ENCODE data around the gene SNX11.
A peak's percentile ranks its signal among the peaks of the same experiment; 100 is the strongest.

The SNX11 gene, protein sequence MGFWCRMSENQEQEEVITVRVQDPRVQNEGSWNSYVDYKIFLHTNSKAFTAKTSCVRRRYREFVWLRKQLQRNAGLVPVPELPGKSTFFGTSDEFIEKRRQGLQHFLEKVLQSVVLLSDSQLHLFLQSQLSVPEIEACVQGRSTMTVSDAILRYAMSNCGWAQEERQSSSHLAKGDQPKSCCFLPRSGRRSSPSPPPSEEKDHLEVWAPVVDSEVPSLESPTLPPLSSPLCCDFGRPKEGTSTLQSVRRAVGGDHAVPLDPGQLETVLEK

DNA sequence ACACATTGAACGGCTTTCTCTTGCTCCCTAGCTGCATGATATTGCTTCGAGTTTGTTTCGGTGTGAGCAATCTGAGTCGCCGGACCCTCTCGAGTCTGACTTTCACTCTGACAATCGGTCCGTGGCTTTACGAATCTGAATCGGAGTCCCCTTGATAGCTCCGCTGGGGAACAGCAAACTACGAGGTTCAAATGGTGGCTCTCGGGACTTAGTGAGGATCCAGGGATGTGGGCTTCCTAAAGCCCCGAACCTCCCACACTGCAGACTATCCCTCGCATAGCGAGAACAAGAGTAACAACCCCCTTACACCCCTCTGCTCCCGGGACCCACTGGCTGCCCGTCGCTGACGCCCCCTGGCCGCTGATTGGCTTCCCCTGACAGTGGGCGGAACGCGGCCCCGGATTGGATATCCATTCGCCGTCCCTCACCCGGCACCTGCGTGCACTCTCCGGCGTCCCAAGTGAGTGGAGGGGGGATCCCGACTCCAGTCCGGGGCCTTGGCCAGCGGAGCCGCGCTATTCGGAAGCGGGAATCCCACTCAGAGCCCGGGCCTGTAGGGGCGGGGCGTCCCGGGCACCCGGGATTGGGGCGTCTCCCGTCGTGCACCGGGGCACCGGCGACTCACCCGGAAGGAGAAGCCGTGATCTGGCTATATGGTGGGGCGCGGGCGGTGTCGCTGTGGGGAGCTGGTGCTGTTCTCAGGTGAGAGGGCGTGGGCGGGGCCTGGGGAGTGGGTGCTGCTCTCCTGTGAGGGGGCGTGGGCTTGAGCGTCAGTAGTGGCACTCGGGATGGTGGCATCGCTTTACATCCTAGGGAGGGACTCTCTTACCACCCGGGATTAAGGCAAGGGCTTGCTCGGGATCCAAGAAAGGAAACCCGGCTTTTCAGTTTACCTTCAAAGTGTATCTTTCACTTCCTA is at the start of gene SNX11:
SNX11 (plus strand) TSS at position 630 of the 919 bp plus-strand sequence. CDS start 4,278 bp downstream, outside the sequence.
- H3K27ac ChIP-seq, result peak within 1 kb of the TSS; percentile 77
- TF ChIP-seq ZFX (IDR thresholded peaks at IDR 0.05), result no peak
- TF ChIP-seq, protein P1, sequence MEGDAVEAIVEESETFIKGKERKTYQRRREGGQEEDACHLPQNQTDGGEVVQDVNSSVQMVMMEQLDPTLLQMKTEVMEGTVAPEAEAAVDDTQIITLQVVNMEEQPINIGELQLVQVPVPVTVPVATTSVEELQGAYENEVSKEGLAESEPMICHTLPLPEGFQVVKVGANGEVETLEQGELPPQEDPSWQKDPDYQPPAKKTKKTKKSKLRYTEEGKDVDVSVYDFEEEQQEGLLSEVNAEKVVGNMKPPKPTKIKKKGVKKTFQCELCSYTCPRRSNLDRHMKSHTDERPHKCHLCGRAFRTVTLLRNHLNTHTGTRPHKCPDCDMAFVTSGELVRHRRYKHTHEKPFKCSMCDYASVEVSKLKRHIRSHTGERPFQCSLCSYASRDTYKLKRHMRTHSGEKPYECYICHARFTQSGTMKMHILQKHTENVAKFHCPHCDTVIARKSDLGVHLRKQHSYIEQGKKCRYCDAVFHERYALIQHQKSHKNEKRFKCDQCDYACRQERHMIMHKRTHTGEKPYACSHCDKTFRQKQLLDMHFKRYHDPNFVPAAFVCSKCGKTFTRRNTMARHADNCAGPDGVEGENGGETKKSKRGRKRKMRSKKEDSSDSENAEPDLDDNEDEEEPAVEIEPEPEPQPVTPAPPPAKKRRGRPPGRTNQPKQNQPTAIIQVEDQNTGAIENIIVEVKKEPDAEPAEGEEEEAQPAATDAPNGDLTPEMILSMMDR (conservative IDR thresholded peaks at IDR 0.05), result no peak

DNA sequence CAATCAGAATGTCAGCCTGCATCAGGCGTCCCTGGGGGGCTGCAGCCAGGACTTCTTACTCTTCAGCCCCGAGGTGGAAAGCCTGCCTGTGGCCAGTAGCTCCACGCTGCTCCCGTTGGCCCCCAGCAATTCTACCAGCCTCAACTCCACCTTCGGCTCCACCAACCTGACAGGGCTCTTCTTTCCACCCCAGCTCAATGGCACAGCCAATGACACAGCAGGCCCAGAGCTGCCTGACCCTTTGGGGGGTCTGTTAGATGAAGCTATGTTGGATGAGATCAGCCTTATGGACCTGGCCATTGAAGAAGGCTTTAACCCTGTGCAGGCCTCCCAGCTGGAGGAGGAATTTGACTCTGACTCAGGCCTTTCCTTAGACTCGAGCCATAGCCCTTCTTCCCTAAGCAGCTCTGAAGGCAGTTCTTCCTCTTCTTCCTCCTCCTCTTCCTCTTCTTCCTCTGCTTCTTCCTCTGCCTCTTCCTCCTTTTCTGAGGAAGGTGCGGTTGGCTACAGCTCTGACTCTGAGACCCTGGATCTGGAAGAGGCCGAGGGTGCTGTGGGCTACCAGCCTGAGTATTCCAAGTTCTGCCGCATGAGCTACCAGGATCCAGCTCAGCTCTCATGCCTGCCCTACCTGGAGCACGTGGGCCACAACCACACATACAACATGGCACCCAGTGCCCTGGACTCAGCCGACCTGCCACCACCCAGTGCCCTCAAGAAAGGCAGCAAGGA is 49.0 kb upstream of the SNX11 start:
- H3K27ac ChIP-seq, result no peak overlapping the region
- no peak for TF ChIP-seq ZFX (IDR thresholded peaks at IDR 0.05)
- TF ChIP-seq, protein P1 (conservative IDR thresholded peaks at IDR 0.05), result no peak

DNA sequence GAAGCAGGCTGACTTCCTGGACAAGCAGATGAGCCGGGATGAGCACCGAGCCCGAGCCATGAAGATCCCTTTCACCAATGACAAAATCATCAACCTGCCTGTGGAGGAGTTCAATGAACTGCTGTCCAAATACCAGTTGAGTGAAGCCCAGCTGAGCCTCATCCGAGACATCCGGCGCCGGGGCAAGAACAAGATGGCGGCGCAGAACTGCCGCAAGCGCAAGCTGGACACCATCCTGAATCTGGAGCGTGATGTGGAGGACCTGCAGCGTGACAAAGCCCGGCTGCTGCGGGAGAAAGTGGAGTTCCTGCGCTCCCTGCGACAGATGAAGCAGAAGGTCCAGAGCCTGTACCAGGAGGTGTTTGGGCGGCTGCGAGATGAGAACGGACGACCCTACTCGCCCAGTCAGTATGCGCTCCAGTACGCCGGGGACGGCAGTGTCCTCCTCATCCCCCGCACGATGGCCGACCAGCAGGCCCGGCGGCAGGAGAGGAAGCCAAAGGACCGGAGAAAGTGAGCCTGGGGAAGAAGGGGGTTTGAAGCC is 48.4 kb upstream of the SNX11 start:
- no peak overlapping the region for H3K27ac ChIP-seq

DNA sequence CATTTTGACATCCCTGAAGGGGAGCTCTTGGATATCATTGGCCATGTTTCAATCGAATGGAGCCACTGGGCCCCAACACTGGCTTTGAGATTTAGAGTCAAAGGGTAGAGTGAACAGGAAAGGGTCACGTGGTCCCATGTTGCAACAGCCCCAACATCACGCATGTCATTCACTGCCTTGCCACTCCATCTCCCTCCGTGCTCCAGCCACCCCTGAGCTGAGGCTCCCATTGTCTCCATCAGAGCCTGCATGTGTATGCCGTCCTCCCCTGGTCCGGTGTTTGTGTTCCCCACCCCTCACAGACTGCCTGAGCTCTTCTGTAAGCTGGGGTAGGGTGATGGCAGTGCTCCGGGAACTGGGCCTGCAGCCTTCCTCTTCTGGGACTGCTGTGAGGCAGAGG is 47.3 kb upstream of the SNX11 start:
- TF ChIP-seq, protein P1 (conservative IDR thresholded peaks at IDR 0.05), result no peak
- no peak for TF ChIP-seq ZFX (IDR thresholded peaks at IDR 0.05)
- H3K27ac ChIP-seq, result no peak overlapping the region

More for the DNA sequence above, 48.4 kb upstream of the SNX11 start:
- TF ChIP-seq, protein P1 (conservative IDR thresholded peaks at IDR 0.05), result no peak
- TF ChIP-seq ZFX (IDR thresholded peaks at IDR 0.05), result no peak

DNA sequence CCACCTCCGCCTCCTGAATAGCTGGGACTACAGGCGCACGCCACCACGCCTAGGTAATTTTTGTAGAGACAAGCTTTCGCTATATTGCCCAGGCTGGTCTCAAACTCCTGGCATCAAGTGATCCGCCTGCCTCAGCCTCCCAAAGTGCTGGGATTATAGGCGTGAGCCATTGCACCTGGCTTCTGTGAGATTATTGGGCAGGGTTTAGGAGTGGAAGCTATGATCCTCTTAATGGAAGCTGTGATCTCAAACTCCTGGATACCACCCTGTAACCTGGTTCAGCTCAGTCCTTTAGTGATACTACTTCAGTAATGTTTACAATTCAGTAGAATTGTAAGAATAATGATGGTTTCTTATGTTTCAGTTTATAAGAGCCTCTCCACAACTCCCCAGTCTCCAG is 45.3 kb upstream of the SNX11 start:
- no peak for TF ChIP-seq ZFX (IDR thresholded peaks at IDR 0.05)
- TF ChIP-seq, protein P1 (conservative IDR thresholded peaks at IDR 0.05), result no peak
- no peak overlapping the region for H3K27ac ChIP-seq

DNA sequence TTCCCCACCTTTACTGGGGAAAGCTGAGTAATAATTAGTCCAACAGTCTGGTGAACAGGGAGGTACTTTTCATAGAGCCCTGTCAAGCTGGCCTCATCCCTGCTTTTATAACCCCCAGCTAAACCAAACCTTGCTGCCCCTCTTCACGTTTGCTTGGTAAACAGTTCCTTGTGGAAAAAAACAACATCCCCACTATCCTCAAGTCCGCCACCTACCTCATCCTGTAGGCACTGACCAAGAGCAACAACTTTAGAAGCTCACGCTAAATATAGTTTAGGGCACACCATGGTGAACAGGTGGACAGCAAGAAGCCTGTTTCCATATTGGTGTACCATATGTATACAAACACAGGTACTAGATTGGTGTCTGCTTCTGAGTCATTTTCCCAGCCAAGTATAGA is 42.9 kb upstream of the SNX11 start:
- H3K27ac ChIP-seq, result no peak overlapping the region
- TF ChIP-seq, protein P1 (conservative IDR thresholded peaks at IDR 0.05), result no peak
- TF ChIP-seq ZFX (IDR thresholded peaks at IDR 0.05), result no peak

Data from C4-2B (cell line).